ENCODE data around the gene DRG2. TPM values are rescaled to one million over a fixed set of nuclear protein-coding genes. Genes with fewer than 3 reads are reported as not detected.
A peak's percentile ranks its signal among the peaks of the same experiment; 100 is the strongest.

Gene DRG2
- polyA plus RNA-seq, 1 of the 3 experiments (the other 2 are of a cell fraction), result 39.9 TPM

- no peaks in the 10 kb centered on the region for H3K9me3 ChIP-seq
- peaks cover 0 to 44% of the 10 kb centered on the region in 2 experiments; a peak in 1 of 4 replicates for H3K4me1 ChIP-seq (ENCODE audit: control insufficient read depth in 1 of 2, insufficient read depth in 2 of 2, low read depth in 1 of 2, low read length in 1 of 2)
- WGBS (ENCODE audit: low lambda C conversion rate), result 88% methylated on average over 3 of the region's 17 CpGs
- H3K79me2 ChIP-seq (ENCODE audit: insufficient read depth), result no peaks in the 10 kb centered on the region
- no peaks in the 10 kb centered on the region for H3K9me2 ChIP-seq
- no peaks in the 10 kb centered on the region for H4K20me1 ChIP-seq (ENCODE audit: insufficient read depth)
- POLR2A ChIA-PET, result no interaction called here
- no peak within 1 kb of the TSS for H3K4me2 ChIP-seq
- no peak within 1 kb of the TSS for H3K9ac ChIP-seq
- no peak within 1 kb of the TSS for H3K4me3 ChIP-seq (ENCODE audit: low read depth in 2 of 2, low read length in 1 of 2)
- CTCF ChIA-PET, result no interaction called here
- TF ChIP-seq TCF12 (IDR thresholded peaks at IDR 0.05) (no peak), SIN3A (IDR thresholded peaks at IDR 0.05; ENCODE audit: borderline replicate concordance, low read depth, low read length) (no peak), TAF1 (IDR thresholded peaks at IDR 0.05; ENCODE audit: borderline replicate concordance, low read depth, low read length) (no peak), REST (IDR thresholded peaks at IDR 0.05; ENCODE audit: low read depth, low read length) (no peak), JUND (IDR thresholded peaks at IDR 0.05) (no peak), YY1 (IDR thresholded peaks at IDR 0.05; ENCODE audit: low read depth) (no peak), SMC3 (IDR thresholded peaks at IDR 0.05; ENCODE audit: low read depth, low read length) (no peak), EP300 (IDR thresholded peaks at IDR 0.05; ENCODE audit: borderline replicate concordance in 1 of 2, low read depth in 1 of 2, low read length in 1 of 2) (no peak), MAX (IDR thresholded peaks at IDR 0.05; ENCODE audit: low read depth) (no peak), GATA2 (CRISPR knock-in tag; IDR thresholded peaks at IDR 0.05) (no peak), RXRA (IDR thresholded peaks at IDR 0.05; ENCODE audit: borderline replicate concordance, low read depth) (no peak), RAD21 (IDR thresholded peaks at IDR 0.05; ENCODE audit: low read length) (no peak), GABPA (IDR thresholded peaks at IDR 0.05; ENCODE audit: low read depth) (no peak), USF2 (IDR thresholded peaks at IDR 0.05; ENCODE audit: borderline replicate concordance, low read depth, low read length) (no peak), TEAD4 (IDR thresholded peaks at IDR 0.05; ENCODE audit: borderline replicate concordance, insufficient read depth) (no peak), RFX5 (IDR thresholded peaks at IDR 0.05; ENCODE audit: low read length) (no peak), FOSL2 (IDR thresholded peaks at IDR 0.05; ENCODE audit: borderline replicate concordance, low read depth) (no peak), MEF2A (IDR thresholded peaks at IDR 0.05; ENCODE audit: borderline replicate concordance, low read depth) (no peak), CHD2 (IDR thresholded peaks at IDR 0.05; ENCODE audit: low read length, partially characterized antibody) (no peak), IRF3 (IDR thresholded peaks at IDR 0.05; ENCODE audit: low read depth, low read length) (no peak)
- no peaks in the 10 kb centered on the region for H3K27me3 ChIP-seq (ENCODE audit: insufficient read depth)
- DNase-seq, result peak; percentile 51
- peaks cover 0 to 4% of the 10 kb centered on the region in 2 experiments for H3K36me3 ChIP-seq (replicated peaks in 1 of 2; ENCODE audit: control insufficient read depth in 1 of 2, insufficient read depth in 2 of 2, low read length in 1 of 2)
- no peaks in the 10 kb centered on the region for H3F3A ChIP-seq (replicated peaks; ENCODE audit: insufficient read depth)
- peak within 1 kb of the TSS in 1 of 2 experiments; percentile 8; a peak in 1 of 4 replicates for H3K27ac ChIP-seq (ENCODE audit: low read depth in 2 of 2, low read length in 1 of 2)
- H2AFZ ChIP-seq (ENCODE audit: low read depth), result no peak within 1 kb of the TSS
Measured at GRCh38 chr17:18108401-18109312, 20.9 kb downstream of the DRG2 start, which contains the start of gene MYO15A. MYO15A (plus strand) TSS chr17:18108756; CDS start chr17:18118801, 10,045 bp downstream.
